GM23338 (cell line): ENCODE results near the gene IZUMO2. TPM values are rescaled to one million over a fixed set of nuclear protein-coding genes. Genes with fewer than 3 reads are reported as not detected.
"Not testable (repeated sequence)": the region's sequence is repeated elsewhere in the genome, so short reads cannot be mapped to it uniquely, and the experiment has no call there.

Experiments
- ATAC-seq: fragments of 200-7000 bp; cut with Tn5 transposase; 3 replicates; pipeline ENCODE4 v1.9.1; 2020
- DNase-seq: peaks from one replicate; pipeline ENCODE4 v3.0.0-alpha.2; 2015; ENCODE audit warnings: low spot score
- H2AFZ ChIP-seq: fragments of 200-600 bp; sonication (generic); 2 replicates; pipeline ENCODE4 v1.8.0; 2016; ENCODE audit warnings: antibody characterized with exemption, mild to moderate bottlenecking, moderate library complexity
- H3F3A ChIP-seq: fragments of 200-600 bp; sonication (generic); replicated peaks from 2 replicates; pipeline ENCODE4 v1.8.0; 2017; ENCODE audit warnings: antibody characterized with exemption, mixed run types, low read depth
- H3K27ac ChIP-seq: fragments of 200-600 bp; sonication (generic); 2 replicates; pipeline ENCODE4 v1.6.1; 2016; ENCODE audit warnings: low read depth
- H3K27me3 ChIP-seq: fragments of 200-600 bp; sonication (generic); 2 replicates; pipeline ENCODE4 v1.8.0; 2016; ENCODE audit warnings: mild to moderate bottlenecking, mixed run types, moderate library complexity; ENCODE audit not compliant: insufficient read depth
- H3K36me3 ChIP-seq: fragments of 200-600 bp; sonication (generic); 2 replicates; pipeline ENCODE4 v1.8.0; 2016; ENCODE audit warnings: mild to moderate bottlenecking; ENCODE audit not compliant: insufficient read depth
- H3K4me1 ChIP-seq: fragments of 200-600 bp; sonication (generic); 2 replicates; pipeline ENCODE4 v1.8.0; 2016; ENCODE audit warnings: mild to moderate bottlenecking, moderate library complexity; ENCODE audit not compliant: insufficient read depth
- H3K4me2 ChIP-seq: fragments of 200-600 bp; sonication (generic); 2 replicates; pipeline ENCODE4 v1.7.1; 2017; ENCODE audit warnings: mixed run types
- H3K4me3 ChIP-seq: fragments of 200-600 bp; sonication (generic); 2 replicates; pipeline ENCODE4 v1.6.1; 2016; ENCODE audit warnings: mixed run types
- H3K79me2 ChIP-seq: fragments of 200-600 bp; sonication (generic); replicated peaks from 2 replicates; pipeline ENCODE4 v1.8.0; 2017; ENCODE audit warnings: mild to moderate bottlenecking; ENCODE audit not compliant: insufficient read depth
- H3K9me2 ChIP-seq: fragments of 200-600 bp; sonication (generic); 2 replicates; pipeline ENCODE4 v1.8.0; 2017; ENCODE audit not compliant: insufficient read depth
- H4K20me1 ChIP-seq: fragments of 200-600 bp; sonication (generic); replicated peaks from 2 replicates; pipeline ENCODE4 v1.8.0; 2017; ENCODE audit warnings: mild to moderate bottlenecking; ENCODE audit not compliant: insufficient read depth
- H3K27ac Mint-ChIP-seq: 2 replicates; pipeline ENCODE4 v1.8.0; 2020; ENCODE audit warnings: inconsistent platforms, mild to moderate bottlenecking, moderate library complexity, mixed read lengths
- H3K27me3 Mint-ChIP-seq: 3 replicates; pipeline ENCODE4 v1.8.0; 2022; ENCODE audit warnings: low read depth, mild to moderate bottlenecking, moderate library complexity, mixed read lengths, inconsistent platforms; ENCODE audit not compliant: insufficient read depth, poor library complexity
- H3K36me3 Mint-ChIP-seq: 3 replicates; pipeline ENCODE4 v1.8.0; 2021; ENCODE audit warnings: low read depth, mild to moderate bottlenecking, inconsistent platforms, moderate library complexity, mixed read lengths
- H3K4me1 Mint-ChIP-seq: 3 replicates; pipeline ENCODE4 v1.8.0; 2020; ENCODE audit warnings: mild to moderate bottlenecking, inconsistent platforms, mixed read lengths
- H3K4me3 Mint-ChIP-seq: 3 replicates; pipeline ENCODE4 v1.8.0; 2021; ENCODE audit warnings: moderate library complexity, mild to moderate bottlenecking, inconsistent platforms, mixed read lengths
- H3K9me3 Mint-ChIP-seq: 3 replicates; pipeline ENCODE4 v1.8.0; 2020; ENCODE audit warnings: moderate library complexity, mild to moderate bottlenecking, inconsistent platforms, mixed read lengths
- polyA plus RNA-seq: library from polyadenylated mRNA; unstranded; fragments of >200 nt; fragmentation: Nextera tagmentation; extraction: Ambion mirVana; gene quantifications from 2 replicates; pipeline ENCODE4 v1.2.1, GENCODE V29; 2016
- total RNA-seq: library from RNA; depleted of rRNA; stranded (reverse); fragments of >200 nt; shearing (Covaris generic); gene quantifications from 2 replicates; pipeline ENCODE4 v1.2.3, GENCODE V29; 2014

The IZUMO2 gene
- total and polyA plus RNA-seq, 2 experiments from 2014 or later, result 3.1 to 5.0 TPM

DNA sequence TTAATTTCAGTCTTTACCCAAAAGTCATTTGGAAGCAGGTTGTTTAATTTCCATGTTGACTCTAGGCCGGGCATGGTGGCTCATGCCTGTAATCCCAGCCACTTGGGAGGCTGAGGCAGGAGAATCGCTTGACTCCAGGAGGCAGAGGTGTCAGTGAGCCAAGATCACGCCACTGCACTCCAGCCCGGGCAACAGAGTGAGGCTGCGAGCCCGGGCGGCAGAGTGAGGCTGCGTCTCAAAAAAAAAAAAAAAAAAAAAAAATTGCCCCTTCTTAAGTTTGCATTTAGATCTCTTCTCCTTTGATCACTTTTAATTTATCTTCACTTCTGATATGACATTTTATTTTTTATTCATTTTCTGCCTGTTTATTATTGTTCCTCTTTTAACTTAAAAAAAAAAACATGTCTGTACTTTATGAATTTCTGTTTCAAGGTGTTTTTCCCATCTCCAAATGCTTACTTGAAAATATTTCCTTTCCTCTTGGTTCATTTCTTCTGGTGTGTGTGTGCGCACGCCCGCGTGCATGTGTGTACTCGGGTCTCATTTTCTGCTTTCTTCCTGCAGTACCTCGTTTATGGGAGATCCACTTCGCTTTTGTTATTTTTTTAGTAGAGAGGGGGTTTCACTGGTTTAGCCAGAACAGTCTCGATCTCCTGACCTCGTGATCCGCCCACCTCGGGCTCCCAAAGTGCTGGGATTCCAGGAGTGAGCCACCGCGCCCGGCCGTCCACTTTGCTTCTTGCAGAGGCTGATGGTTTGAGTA, 26.3 kb downstream of the IZUMO2 start:
- not testable (repeated sequence) for H3K4me1 ChIP-seq, H3K27me3 ChIP-seq, H3K79me2 ChIP-seq, H3K4me3 Mint-ChIP-seq, H3K4me1 Mint-ChIP-seq, H3F3A ChIP-seq, H3K27ac ChIP-seq, ATAC-seq, H3K36me3 ChIP-seq, H3K27ac Mint-ChIP-seq, H3K9me2 ChIP-seq, H3K27me3 Mint-ChIP-seq, H3K36me3 Mint-ChIP-seq, H4K20me1 ChIP-seq
- peak overlapping the region; percentile 24 for H3K4me3 ChIP-seq
- H3K9me3 Mint-ChIP-seq, result peaks cover 28% of the 10 kb centered on the region
- H2AFZ ChIP-seq, result peak overlapping the region; percentile 90
- peak; percentile 42 for DNase-seq
- H3K4me2 ChIP-seq, result peak overlapping the region; percentile 61

DNA sequence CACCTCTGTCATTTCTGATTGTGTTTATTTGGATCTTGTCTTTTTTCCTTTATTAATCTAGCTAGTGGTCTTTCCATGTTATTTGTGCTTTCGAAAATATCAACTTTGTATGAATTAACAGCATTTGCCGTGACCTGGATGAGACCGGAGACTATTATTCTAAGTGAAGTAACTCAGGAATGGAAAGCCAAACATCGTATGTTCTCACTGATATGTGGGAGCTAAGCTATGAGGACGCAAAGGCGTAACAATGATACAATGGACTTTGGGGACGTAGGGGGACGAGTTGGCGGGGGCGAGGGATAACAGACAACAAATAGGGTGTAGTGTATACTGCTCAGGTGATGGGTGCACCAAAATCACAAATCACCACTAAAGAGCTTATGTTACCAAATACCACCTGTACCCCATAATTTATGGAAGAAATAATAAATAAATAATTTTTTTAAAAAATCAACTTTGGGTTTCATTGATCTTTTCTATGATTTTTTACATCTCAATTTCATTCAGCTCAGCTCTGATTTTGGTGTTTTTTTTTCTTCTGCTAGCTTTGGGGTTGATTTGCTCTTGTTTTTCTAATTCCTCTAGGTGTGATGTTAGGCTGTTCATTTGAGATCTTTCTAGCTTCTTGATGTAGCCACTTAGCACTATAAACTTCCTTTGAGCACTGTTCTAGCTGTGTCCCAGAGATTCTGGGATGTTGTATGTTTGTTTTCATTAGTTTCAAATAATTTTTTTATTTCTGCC, 27.1 kb downstream of the IZUMO2 start:
- H3K4me2 ChIP-seq, H3F3A ChIP-seq, H3K4me1 Mint-ChIP-seq, ATAC-seq, H3K4me3 ChIP-seq, H3K4me3 Mint-ChIP-seq, H2AFZ ChIP-seq, H3K36me3 ChIP-seq, H3K27me3 ChIP-seq, H3K27ac ChIP-seq, H3K79me2 ChIP-seq, H3K27ac Mint-ChIP-seq, H3K27me3 Mint-ChIP-seq, H3K9me2 ChIP-seq, H4K20me1 ChIP-seq, H3K36me3 Mint-ChIP-seq, H3K4me1 ChIP-seq, DNase-seq: not testable (repeated sequence)
- peaks cover 22% of the 10 kb centered on the region for H3K9me3 Mint-ChIP-seq

DNA sequence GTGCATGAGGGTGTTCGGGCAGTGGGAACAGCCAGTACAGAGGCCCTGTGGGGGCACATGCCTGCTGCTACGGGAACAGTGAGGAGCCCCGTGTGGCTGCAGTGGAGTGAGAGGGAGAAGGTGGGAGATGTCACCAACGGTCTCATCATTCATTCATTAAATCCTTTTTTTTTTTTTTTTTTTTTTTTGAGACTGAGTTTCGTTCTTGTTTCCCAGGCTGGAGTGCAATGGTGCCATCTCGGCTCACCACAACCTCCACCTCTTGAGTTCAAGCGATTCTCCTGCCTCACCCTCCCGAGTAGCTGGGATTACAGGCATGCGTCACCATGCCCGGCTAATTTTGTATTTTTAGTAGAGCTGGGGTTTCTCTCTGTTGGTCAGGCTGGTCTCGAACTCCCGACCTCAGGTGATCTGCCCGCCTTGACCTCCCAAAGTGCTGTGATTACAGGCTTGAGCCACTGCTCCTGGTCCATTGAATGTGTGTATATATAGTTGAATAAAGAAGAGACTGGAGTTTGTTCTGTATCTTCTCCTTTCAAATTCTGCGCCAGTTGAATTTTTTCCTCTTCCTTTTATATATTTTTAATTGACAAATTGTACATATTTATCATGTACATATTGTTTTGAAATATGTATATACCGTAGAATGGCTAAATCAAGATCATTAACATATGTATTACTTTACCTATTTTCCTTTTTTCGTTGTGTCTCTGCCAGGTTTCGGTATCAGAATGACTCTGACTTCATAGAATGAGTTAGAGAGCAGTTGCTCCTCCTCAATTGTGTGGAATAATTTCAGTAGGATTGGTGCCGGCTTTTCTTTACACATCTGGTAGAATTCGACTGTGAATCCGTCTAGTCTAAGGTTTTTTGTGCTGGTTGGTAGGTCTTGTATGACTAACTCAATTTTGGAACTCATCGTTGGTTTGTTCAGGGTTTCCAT, 28.0 kb downstream of the IZUMO2 start:
- not testable (repeated sequence) for H3K27me3 ChIP-seq, H3K4me1 Mint-ChIP-seq, H3K27ac ChIP-seq, H3K4me3 ChIP-seq, H3K36me3 ChIP-seq, H3K27me3 Mint-ChIP-seq, ATAC-seq, H4K20me1 ChIP-seq, H3F3A ChIP-seq, H3K27ac Mint-ChIP-seq, H3K36me3 Mint-ChIP-seq, H3K9me2 ChIP-seq, H3K4me1 ChIP-seq, H3K79me2 ChIP-seq, H3K4me3 Mint-ChIP-seq, DNase-seq, H3K4me2 ChIP-seq, H2AFZ ChIP-seq
- peaks cover 14% of the 10 kb centered on the region for H3K9me3 Mint-ChIP-seq
